ENCODE data around the gene MRPL57. TPM values are rescaled to one million over a fixed set of nuclear protein-coding genes. Genes with fewer than 3 reads are reported as not detected.
A peak's percentile ranks its signal among the peaks of the same experiment; 100 is the strongest.
"Not testable (repeated sequence)": the region's sequence is repeated elsewhere in the genome, so short reads cannot be mapped to it uniquely, and the experiment has no call there.

Gene MRPL57
- 23.8 TPM for total RNA-seq (ENCODE audit: insufficient read depth, low replicate concordance)

DNA sequence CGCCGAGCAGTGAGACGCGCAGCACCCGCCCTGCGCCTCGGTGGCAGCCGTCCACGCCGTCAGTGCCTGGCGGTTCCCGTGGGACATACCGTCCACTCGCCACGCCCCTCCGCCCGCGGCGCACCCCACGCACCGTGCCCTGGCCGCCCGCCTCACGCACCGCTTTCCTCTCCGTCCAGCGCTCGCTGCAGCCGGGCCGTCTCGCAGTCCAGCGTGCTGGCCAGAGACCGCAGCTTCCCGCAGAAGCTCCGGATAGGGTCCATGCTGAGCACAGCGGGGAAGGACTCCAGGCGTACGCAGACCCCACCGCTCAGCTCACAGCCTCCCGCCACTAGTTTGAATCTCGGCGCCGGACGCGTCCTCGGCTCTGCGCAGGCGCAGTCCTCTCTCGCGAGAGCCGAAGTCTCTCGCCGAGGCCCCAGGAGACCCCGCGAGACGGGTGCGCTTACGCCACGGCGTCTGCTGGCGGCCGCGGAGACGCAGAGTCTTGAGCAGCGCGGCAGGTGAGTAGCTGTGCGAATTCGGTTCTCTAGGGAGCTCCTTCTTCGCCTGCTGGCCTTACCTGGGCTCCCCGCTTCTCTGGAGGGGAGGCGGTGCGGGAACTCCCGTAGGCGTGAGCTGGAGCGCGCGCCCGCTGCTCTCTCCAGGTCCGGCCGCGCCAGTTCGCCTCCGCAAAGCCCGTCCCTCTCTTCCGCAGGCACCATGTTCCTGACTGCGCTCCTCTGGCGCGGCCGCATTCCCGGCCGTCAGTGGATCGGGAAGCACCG, at the start of gene MRPL57, which contains the start of gene SKA3:
Gene MRPL57, plus strand, starts transcription at position 444 of the 767 bp plus-strand sequence. Its CDS starts 259 bp downstream, at position 703.
Gene SKA3, minus strand, starts transcription at position 338 of the 767 bp plus-strand sequence. Its CDS starts 75 bp downstream, at position 263.
- DNase-seq (ENCODE audit: low spot score): peak; percentile 96

- no peak for DNase-seq (ENCODE audit: low spot score)
Measured at GRCh38 chr13:21130116-21130515, 46.3 kb upstream of the MRPL57 start.

DNA sequence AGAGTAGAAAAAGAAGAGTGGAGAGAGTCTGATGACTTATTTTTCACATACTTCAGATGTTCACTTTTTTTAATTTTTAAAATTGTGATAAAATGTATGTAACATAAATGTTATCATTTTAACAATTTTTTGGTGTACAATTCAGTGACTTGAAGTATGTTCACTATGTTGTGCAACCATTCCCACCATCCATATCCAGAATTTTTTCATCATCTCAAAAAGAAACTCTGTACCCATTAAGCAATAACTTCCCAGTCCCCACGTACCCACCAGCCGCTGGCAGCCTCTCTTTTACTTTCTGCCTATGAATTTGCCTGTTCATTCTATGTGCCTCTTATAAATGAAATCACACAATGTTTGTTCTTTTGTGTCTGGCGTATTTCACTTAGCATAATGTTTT, 43.4 kb upstream of the MRPL57 start:
- DNase-seq (ENCODE audit: low spot score): no peak

- no peak for DNase-seq (ENCODE audit: low spot score)
Measured at GRCh38 chr13:21134475-21134874, 42.0 kb upstream of the MRPL57 start.

GRCh38 chr13:21135833-21136232, 40.6 kb upstream of the MRPL57 start:
- DNase-seq (ENCODE audit: low spot score): not testable (repeated sequence)

- DNase-seq (ENCODE audit: low spot score): no peak
Measured at GRCh38 chr13:21137696-21138095, 38.8 kb upstream of the MRPL57 start.

DNA sequence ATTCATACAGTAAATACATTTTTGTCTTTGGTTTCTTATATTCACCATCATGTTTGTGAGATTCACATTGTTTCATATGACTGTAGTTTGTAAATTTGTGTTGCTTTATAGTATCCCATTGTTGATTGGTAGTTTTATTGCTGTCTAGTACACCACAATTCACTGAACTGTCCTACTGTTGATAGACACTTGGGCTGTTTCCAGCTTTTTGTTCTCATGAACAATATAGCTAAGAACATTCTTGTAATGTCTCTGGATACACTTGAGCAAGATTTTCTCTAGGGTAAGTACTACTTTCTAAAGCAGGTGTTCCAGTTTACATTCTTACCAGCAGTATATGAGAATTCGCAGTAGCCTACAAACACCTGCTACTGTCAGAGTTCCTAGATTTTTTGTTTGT, 37.9 kb upstream of the MRPL57 start:
- no peak for DNase-seq (ENCODE audit: low spot score)

GRCh38 chr13:21139374-21139773, 37.1 kb upstream of the MRPL57 start:
- no peak for DNase-seq (ENCODE audit: low spot score)

- no peak for DNase-seq (ENCODE audit: low spot score)
Measured at GRCh38 chr13:21142766-21143165, 33.7 kb upstream of the MRPL57 start.

- no peak for DNase-seq (ENCODE audit: low spot score)
Measured at GRCh38 chr13:21147827-21148226, 28.6 kb upstream of the MRPL57 start.

- DNase-seq (ENCODE audit: low spot score): no peak
Measured at GRCh38 chr13:21148557-21149258, 27.8 kb upstream of the MRPL57 start.

DNA sequence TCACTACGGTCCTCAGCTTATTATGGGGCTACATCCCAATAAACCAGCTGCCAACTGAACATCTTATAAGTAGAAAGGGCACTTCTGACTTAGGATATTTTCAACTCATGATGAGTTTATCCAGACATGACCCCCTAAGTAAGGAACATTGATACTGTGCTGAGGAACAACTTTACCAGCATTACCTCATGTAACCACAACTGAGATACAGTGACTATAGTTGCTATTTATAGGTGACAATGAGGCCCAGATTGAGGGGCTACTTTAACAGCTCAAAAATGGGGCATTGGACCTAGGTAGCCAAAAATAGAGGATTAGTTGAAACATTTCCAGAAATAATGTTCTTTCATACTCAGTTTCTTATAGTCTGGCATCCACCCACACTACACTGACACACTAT, 26.9 kb upstream of the MRPL57 start:
- DNase-seq (ENCODE audit: low spot score): no peak

DNA sequence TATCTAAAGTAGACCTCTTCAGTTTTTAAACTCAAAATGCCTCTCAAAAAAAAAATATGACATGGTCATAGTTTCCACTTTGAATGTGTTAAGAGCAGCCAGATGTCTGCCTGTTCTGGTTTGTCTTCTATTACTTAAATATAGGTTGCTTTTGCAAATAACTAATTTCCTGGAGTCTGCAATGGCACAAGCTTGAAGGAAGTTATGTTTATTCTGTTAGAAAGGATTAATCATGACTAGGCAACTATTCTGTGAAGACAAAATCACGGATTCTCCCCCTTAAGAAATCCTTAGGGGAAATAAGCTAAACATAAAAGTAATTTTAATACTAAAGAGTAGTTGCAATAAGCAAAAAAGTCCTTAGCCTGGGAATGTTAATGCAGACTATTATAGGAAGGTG, 26.4 kb upstream of the MRPL57 start:
- DNase-seq (ENCODE audit: low spot score): no peak

DNA sequence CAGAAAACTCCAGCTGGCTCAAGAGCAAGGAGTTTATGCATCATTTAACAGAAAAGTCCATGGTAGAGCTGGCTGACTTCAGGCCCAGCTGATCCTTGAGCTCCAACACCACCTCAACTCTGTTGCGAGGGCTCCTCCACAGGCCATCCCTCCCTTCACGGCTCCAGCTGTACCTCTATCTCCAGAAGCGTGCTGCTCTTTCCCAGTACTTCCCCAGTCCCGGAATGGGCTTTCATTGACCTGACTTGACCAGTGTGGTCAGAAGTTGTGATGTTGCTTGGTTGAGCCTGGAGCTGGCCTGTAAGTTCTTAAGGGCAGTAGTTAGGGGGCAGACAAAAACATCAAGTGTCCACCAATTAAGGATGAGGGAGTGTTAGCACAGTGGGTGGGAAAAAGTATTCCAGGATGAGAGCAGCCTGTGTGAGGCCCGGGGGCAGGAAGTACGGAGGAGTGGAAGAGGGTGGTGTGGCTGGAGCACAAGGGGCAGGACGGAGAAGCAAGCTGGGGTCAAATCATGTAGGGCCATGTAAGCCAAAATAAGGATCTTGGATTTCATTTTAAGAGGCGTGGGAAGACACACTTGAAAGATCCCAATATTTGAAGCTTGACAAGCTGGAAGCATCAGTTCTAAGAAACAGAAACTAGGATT, 24.1 kb upstream of the MRPL57 start:
- no peak for DNase-seq (ENCODE audit: low spot score)

DNA sequence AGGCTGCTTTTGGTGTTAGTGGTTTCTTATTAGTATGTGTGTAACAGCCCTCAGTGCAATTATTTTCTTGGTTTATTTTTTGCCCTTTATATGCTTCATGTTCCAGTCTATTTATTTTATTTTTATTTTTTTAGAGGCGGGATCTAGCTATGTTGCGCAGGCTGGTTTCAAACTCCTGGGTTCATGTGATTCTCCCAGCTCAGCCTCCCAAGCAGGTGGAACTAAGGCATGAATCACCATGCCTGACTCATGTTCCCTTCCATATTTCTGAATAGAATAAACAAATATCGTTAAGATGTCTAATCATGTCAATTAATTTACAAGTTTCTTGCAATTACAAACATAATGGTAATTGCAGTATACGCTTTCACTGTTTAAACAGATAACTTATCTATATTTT, 11.8 kb upstream of the MRPL57 start:
- no peak for DNase-seq (ENCODE audit: low spot score)

- DNase-seq (ENCODE audit: low spot score): not testable (repeated sequence)
Measured at GRCh38 chr13:21165606-21166005, 10.9 kb upstream of the MRPL57 start.

GRCh38 chr13:21171420-21171819, 5.0 kb upstream of the MRPL57 start:
- DNase-seq (ENCODE audit: low spot score): no peak

- not testable (repeated sequence) for DNase-seq (ENCODE audit: low spot score)
Measured at GRCh38 chr13:21173767-21174166, 2.7 kb upstream of the MRPL57 start.

- DNase-seq (ENCODE audit: low spot score): no peak
Measured at GRCh38 chr13:21175656-21176214, 723 bp upstream of the MRPL57 start.

DNA sequence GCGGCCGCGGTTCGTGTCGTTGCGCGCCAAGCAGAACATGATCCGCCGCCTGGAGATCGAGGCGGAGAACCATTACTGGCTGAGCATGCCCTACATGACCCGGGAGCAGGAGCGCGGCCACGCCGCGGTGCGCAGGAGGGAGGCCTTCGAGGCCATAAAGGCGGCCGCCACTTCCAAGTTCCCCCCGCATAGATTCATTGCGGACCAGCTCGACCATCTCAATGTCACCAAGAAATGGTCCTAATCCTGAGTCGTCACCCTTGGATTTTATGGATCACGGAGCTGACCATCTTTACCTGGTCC, 475 bp downstream of the MRPL57 start:
- DNase-seq (ENCODE audit: low spot score): no peak

- DNase-seq (ENCODE audit: low spot score): no peak
Measured at GRCh38 chr13:21181671-21182070, 5.2 kb downstream of the MRPL57 start.

DNA sequence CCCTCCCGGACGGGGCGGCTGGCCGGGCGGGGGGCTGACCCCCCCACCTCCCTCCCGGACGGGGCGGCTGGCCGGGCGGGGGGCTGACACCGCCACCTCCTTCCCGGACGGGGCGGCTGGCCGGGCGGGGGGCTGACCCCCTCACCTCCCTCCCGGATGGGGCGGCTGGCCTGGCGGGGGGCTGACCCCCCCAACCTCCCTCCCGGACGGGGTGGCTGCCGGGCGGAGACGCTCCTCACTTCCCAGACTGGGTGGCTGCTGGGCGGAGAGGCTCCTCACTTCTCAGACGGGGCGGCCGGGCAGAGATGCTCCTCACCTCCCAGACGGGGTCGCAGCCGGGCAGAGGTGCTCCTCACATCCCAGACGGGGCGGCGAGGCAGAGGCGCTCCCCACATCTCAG, 10.0 kb downstream of the MRPL57 start:
- not testable (repeated sequence) for DNase-seq (ENCODE audit: low spot score)
